ENCODE data around the gene KLRF1. TPM values are rescaled to one million over a fixed set of nuclear protein-coding genes. Genes with fewer than 3 reads are reported as not detected.

KLRF1 gene
- total and polyA plus RNA-seq, 4 donors = 0.21 to 0.40 (median 0.23) TPM

DNA sequence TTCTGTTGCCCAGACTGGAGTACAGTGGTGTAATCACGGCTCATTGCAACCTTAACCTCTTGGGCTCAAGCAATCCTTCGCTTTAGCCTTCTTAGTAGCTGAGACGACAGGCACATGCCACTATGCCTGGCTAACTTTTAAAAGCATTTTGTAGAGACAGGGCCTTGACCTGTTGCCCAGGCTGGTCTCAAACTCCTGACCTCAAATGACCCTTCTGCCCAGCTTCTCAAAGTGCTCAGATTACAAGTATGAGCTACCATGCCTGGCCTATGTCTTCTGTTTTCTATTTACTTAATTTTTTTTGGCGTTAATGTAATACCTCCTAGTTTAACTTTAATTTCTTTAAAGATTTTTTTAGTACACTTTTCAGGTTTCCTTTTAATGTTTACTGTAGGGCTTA lies 20.6 kb upstream of the KLRF1 start:
- Histone ChIP-seq H3K27me3 (ENCODE audit: control insufficient read depth, insufficient read depth, low read length) (no peaks in the 10 kb centered on the region), H3K36me3 (ENCODE audit: control insufficient read depth, insufficient read depth, low read length) (no peaks in the 10 kb centered on the region), H3K27ac (ENCODE audit: low read depth, low read length) (no peak overlapping the region), H3K9me3 (ENCODE audit: control insufficient read depth, insufficient read depth, low read length) (no peaks in the 10 kb centered on the region), H3K4me3 (ENCODE audit: low read depth, low read length) (no peak overlapping the region), H3K4me1 (ENCODE audit: control insufficient read depth, insufficient read depth, low read length) (no peaks in the 10 kb centered on the region)
- WGBS (ENCODE audit: insufficient coverage) = 74% methylated on average over 3 of the region's 4 CpGs
- no peak for DNase-seq (ENCODE audit: low read depth in 4 of 6, low spot score in 6 of 6)

DNA sequence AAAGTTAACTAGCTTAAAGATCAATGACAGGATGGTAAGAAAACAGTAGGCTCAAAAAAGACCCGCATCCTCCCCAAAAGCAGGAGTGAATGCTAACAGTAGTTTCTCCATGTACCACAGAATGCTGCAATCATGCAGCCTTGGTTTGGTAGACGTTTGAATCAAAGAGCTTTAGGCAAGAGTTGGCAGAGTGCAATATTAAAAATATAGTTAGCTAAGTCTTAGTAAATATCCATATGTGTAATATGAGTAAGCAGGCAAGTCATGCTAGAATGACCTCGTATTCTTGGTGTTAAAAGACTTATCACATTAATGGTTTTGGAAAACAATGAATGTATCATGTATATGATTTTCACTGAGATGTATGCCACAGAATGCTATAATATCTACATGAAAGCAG lies 18.8 kb upstream of the KLRF1 start:
- no peak overlapping the region for H3K27ac ChIP-seq (ENCODE audit: low read depth, low read length)
- no CpG with 5 or more reads among the region's 3 CpGs for whole genome bisulfite sequencing (ENCODE audit: insufficient coverage)
- no peaks in the 10 kb centered on the region for H3K36me3 ChIP-seq (ENCODE audit: control insufficient read depth, insufficient read depth, low read length)
- no peaks in the 10 kb centered on the region for H3K4me1 ChIP-seq (ENCODE audit: control insufficient read depth, insufficient read depth, low read length)
- H3K9me3 ChIP-seq (ENCODE audit: control insufficient read depth, insufficient read depth, low read length) = no peaks in the 10 kb centered on the region
- no peak overlapping the region for H3K4me3 ChIP-seq (ENCODE audit: low read depth, low read length)
- DNase-seq (ENCODE audit: low read depth in 4 of 6, low spot score in 6 of 6) = no peak
- H3K27me3 ChIP-seq (ENCODE audit: control insufficient read depth, insufficient read depth, low read length) = no peaks in the 10 kb centered on the region

DNA sequence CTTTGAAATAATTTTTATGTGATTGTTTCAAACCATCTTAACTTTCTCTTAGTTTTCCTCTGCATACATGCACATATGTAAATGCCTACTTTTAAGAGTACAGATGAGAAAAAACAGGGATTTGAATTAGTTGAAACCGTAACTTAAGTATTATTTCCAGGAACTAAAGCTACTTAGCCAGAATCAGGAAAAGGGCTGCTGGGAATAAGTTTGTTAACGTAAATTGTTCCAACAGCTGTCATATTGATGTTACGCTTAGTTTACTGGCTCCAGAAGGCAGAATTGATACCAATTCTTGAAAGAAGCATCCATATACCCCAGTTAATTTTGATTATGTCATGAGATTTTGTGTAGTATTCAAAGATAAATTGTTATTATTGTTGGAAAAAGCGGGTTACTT lies 17.9 kb upstream of the KLRF1 start:
- H3K27ac ChIP-seq (ENCODE audit: low read depth, low read length) = no peak overlapping the region
- H3K9me3 ChIP-seq (ENCODE audit: control insufficient read depth, insufficient read depth, low read length) = no peaks in the 10 kb centered on the region
- no peak overlapping the region for H3K4me3 ChIP-seq (ENCODE audit: low read depth, low read length)
- WGBS (ENCODE audit: insufficient coverage) = 60% methylated on average over 1 of the region's 4 CpGs
- no peaks in the 10 kb centered on the region for H3K4me1 ChIP-seq (ENCODE audit: control insufficient read depth, insufficient read depth, low read length)
- no peaks in the 10 kb centered on the region for H3K27me3 ChIP-seq (ENCODE audit: control insufficient read depth, insufficient read depth, low read length)
- no peaks in the 10 kb centered on the region for H3K36me3 ChIP-seq (ENCODE audit: control insufficient read depth, insufficient read depth, low read length)
- DNase-seq (ENCODE audit: low read depth in 4 of 6, low spot score in 6 of 6) = no peak

DNA sequence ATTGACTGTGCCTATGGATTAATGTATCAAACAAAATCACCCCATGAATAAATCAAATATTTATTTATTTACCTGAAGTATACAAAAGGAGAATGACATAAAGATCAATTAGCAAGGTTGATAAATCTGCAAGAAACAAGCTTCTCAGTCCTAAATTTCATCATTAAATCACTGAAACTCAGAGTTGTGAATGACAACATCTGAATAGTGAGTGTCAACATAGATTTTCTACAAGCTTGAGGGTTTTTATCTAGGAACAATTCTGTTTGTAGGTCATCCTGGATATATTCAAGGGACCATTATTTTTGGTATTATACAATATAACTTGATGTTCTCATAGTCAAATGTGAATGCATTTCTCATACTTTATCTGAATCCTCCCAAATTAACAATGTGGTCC lies 17.4 kb upstream of the KLRF1 start:
- Histone ChIP-seq H3K27me3 (ENCODE audit: control insufficient read depth, insufficient read depth, low read length) (no peaks in the 10 kb centered on the region), H3K36me3 (ENCODE audit: control insufficient read depth, insufficient read depth, low read length) (no peaks in the 10 kb centered on the region), H3K4me1 (ENCODE audit: control insufficient read depth, insufficient read depth, low read length) (no peaks in the 10 kb centered on the region), H3K9me3 (ENCODE audit: control insufficient read depth, insufficient read depth, low read length) (no peaks in the 10 kb centered on the region), H3K27ac (ENCODE audit: low read depth, low read length) (no peak overlapping the region), H3K4me3 (ENCODE audit: low read depth, low read length) (no peak overlapping the region)
- DNase-seq (ENCODE audit: low read depth in 4 of 6, low spot score in 6 of 6) = no peak

DNA sequence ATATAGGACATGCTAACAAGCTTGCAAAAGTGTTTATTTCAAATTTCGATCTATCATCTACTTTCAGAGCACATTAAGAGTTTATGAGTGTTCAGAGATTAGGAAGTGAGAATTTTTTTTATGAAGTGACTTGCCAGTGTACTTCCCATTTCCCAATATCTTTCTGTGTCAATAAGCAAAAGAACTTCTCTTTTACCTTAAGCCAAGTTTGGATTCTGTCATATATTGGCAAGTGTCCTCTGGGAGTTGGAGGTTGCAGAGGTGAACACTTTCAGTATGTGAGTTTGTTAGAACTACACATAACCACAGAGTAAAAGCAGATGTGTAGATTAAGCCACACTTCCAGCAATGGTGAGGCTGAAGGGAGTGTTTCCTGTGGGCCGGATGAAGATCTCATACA lies 16.6 kb upstream of the KLRF1 start:
- no peaks in the 10 kb centered on the region for H3K9me3 ChIP-seq (ENCODE audit: control insufficient read depth, insufficient read depth, low read length)
- DNase-seq (ENCODE audit: low read depth in 4 of 6, low spot score in 6 of 6) = no peak
- no CpG with 5 or more reads among the region's 2 CpGs for WGBS (ENCODE audit: insufficient coverage)
- no peaks in the 10 kb centered on the region for H3K27me3 ChIP-seq (ENCODE audit: control insufficient read depth, insufficient read depth, low read length)
- no peaks in the 10 kb centered on the region for H3K36me3 ChIP-seq (ENCODE audit: control insufficient read depth, insufficient read depth, low read length)
- no peak overlapping the region for H3K27ac ChIP-seq (ENCODE audit: low read depth, low read length)
- no peak overlapping the region for H3K4me3 ChIP-seq (ENCODE audit: low read depth, low read length)
- H3K4me1 ChIP-seq (ENCODE audit: control insufficient read depth, insufficient read depth, low read length) = no peaks in the 10 kb centered on the region

DNA sequence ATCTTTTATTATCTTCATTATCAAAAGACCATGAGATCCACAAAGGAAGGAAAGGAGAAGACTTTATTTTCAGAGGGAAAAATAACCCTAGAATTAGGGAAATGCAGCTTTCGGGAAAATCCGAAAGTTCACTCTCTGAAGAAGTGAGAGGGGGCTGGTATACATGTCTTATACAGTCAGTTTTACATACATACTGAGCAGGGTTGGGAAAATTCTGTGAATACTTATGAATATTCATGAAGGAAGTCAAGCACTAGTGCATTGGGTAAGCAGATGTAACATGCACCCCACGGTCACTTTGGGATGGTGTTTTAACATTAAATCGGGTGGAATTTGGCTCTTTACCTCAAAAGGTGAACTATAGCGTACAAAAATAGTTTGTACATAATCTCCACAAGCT lies 15.7 kb upstream of the KLRF1 start:
- no peak overlapping the region for H3K27ac ChIP-seq (ENCODE audit: low read depth, low read length)
- H3K27me3 ChIP-seq (ENCODE audit: control insufficient read depth, insufficient read depth, low read length) = no peaks in the 10 kb centered on the region
- WGBS (ENCODE audit: insufficient coverage) = no CpG with 5 or more reads among the region's 5 CpGs
- no peak for DNase-seq (ENCODE audit: low read depth in 4 of 6, low spot score in 6 of 6)
- H3K9me3 ChIP-seq (ENCODE audit: control insufficient read depth, insufficient read depth, low read length) = no peaks in the 10 kb centered on the region
- no peaks in the 10 kb centered on the region for H3K36me3 ChIP-seq (ENCODE audit: control insufficient read depth, insufficient read depth, low read length)
- H3K4me1 ChIP-seq (ENCODE audit: control insufficient read depth, insufficient read depth, low read length) = no peaks in the 10 kb centered on the region
- H3K4me3 ChIP-seq (ENCODE audit: low read depth, low read length) = no peak overlapping the region

DNA sequence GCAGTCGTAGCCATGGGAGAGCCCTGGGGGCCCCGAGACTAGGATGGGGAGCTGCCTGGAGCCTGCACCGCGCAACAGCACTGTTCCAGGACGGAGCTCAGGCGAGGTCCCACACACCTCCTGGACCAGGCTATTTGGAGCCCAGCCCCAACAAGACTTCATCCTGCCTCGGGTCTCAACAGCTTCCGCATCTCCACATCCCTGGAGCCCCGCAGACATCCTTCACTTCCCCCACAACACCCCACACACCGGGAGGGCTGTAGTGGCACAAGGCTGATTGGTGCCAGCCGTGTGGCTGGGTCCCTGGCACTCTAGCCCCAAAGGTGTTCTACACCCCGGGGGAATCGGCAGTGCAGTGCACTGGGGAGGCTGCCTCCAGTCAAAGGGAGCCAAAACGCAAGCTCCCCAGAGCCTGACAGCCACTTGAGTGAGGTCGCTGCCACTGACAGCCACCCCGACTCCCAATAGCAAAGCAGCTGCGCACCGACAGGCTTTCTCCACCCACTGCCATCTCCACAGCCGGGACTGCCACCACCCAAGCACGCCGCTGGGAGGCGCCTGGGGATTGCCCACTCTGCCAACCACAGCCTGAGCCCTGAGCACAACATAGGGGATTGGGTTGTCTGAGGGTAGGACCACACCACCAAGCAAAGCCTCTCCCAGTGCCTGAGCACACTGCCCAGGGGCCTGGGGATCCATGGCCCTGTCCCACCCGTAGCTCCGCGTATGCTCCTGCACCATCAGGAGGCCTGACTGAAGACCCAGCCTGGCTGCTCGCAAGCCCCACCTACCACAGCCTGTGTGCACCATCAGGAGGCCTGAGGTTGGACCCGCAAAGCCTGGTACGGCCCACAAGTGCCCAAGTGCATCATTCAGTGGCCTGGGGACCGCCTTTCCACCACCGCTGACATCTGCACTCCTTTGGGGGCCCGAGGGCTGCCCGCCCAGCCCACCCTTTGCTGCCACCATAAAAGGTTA lies 13.2 kb upstream of the KLRF1 start:
- no peak overlapping the region for H3K27ac ChIP-seq (ENCODE audit: low read depth, low read length)
- H3K27me3 ChIP-seq (ENCODE audit: control insufficient read depth, insufficient read depth, low read length) = no peaks in the 10 kb centered on the region
- no peak overlapping the region for H3K4me3 ChIP-seq (ENCODE audit: low read depth, low read length)
- DNase-seq (ENCODE audit: low read depth in 4 of 6, low spot score in 6 of 6) = peak in 1 of 6 donors; percentile 13
- no peaks in the 10 kb centered on the region for H3K36me3 ChIP-seq (ENCODE audit: control insufficient read depth, insufficient read depth, low read length)
- WGBS (ENCODE audit: insufficient coverage) = 69% methylated on average over 28 of the region's 32 CpGs
- H3K9me3 ChIP-seq (ENCODE audit: control insufficient read depth, insufficient read depth, low read length) = no peaks in the 10 kb centered on the region
- H3K4me1 ChIP-seq (ENCODE audit: control insufficient read depth, insufficient read depth, low read length) = no peaks in the 10 kb centered on the region

DNA sequence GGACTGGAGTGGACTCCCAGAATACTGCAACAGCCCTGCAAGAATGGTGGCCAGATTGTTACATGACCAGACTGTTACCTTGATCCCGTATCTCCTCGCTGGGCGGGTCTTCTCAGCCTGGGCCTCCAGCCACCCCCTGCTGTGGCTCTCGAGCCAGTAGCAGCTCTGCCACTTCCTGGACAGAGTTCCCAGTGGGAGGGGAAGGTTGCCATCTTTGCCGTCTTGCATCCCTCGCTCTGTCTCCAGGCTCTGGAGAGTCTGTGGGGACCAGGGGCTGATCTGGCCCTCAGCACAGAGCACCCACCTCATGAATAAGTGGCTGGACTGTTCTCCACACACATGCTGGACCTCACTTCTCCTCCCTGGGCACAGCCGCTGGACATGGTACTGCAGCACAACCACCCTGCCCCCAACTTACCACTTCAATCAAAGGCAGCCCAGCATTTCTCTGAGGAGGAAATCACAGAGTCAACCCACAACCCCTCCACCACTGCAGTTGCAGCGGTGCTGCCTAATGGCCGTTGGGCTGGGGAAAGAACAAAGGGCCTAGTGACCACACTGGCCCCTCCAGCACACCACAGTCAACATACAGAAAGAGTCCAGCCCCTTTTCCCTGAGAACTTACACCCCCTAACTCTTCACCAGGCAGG lies 6.9 kb upstream of the KLRF1 start:
- 95% methylated on average over 9 of the region's 9 CpGs for WGBS (ENCODE audit: insufficient coverage)
- Histone ChIP-seq H3K27ac (ENCODE audit: low read depth, low read length) (no peak overlapping the region), H3K27me3 (ENCODE audit: control insufficient read depth, insufficient read depth, low read length) (no peaks in the 10 kb centered on the region), H3K4me3 (ENCODE audit: low read depth, low read length) (no peak overlapping the region), H3K36me3 (ENCODE audit: control insufficient read depth, insufficient read depth, low read length) (no peaks in the 10 kb centered on the region), H3K9me3 (ENCODE audit: control insufficient read depth, insufficient read depth, low read length) (no peaks in the 10 kb centered on the region), H3K4me1 (ENCODE audit: control insufficient read depth, insufficient read depth, low read length) (no peaks in the 10 kb centered on the region)
- no peak for DNase-seq (ENCODE audit: low read depth in 4 of 6, low spot score in 6 of 6)

DNA sequence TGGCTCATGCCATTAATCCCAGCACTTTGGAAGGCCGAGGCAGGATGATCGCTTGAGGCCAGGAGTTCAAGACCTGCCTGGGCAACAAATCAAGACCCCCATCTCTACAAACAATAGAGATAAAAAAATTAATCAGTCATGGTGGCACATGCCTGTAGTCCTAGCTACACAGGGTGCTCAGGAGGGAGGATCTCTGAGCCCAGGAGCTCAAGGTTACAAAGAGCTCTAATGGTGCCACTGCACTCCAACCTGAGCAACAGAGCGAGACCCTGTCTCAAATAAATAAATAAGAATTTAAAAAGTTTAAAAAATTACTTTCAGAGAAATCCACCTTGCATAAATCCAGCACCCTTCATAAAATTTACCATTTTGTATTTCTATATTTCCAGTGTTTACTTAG lies 2.2 kb downstream of the KLRF1 start:
- H3K4me1 ChIP-seq (ENCODE audit: control insufficient read depth, insufficient read depth, low read length) = no peaks in the 10 kb centered on the region
- no peak overlapping the region for H3K4me3 ChIP-seq (ENCODE audit: low read depth, low read length)
- no CpG with 5 or more reads among the region's 3 CpGs for WGBS (ENCODE audit: insufficient coverage)
- H3K27me3 ChIP-seq (ENCODE audit: control insufficient read depth, insufficient read depth, low read length) = no peaks in the 10 kb centered on the region
- no peak for DNase-seq (ENCODE audit: low read depth in 4 of 6, low spot score in 6 of 6)
- H3K27ac ChIP-seq (ENCODE audit: low read depth, low read length) = no peak overlapping the region
- H3K36me3 ChIP-seq (ENCODE audit: control insufficient read depth, insufficient read depth, low read length) = no peaks in the 10 kb centered on the region
- H3K9me3 ChIP-seq (ENCODE audit: control insufficient read depth, insufficient read depth, low read length) = no peaks in the 10 kb centered on the region

DNA sequence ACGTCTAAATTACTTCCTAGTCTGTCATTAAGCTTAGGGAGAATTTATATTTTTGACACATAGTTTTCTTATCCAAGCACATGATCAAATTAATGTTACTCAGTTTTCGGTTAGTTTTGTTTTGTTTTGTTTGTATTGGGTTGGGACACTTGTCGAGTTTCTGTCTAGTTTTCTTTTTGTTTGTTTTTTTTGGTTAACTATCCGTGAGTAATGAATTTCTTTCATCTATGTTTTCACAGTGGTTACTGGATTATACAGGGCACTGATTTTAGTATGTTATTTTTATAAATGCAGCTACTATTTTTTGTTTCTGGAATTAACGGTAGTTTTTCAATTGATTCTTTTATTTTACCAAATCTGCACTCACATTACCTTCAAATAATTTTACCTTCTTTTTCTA lies 2.7 kb downstream of the KLRF1 start:
- H3K36me3 ChIP-seq (ENCODE audit: control insufficient read depth, insufficient read depth, low read length) = no peaks in the 10 kb centered on the region
- H3K4me3 ChIP-seq (ENCODE audit: low read depth, low read length) = no peak overlapping the region
- no peak for DNase-seq (ENCODE audit: low read depth in 4 of 6, low spot score in 6 of 6)
- H3K4me1 ChIP-seq (ENCODE audit: control insufficient read depth, insufficient read depth, low read length) = no peaks in the 10 kb centered on the region
- no peaks in the 10 kb centered on the region for H3K9me3 ChIP-seq (ENCODE audit: control insufficient read depth, insufficient read depth, low read length)
- no peaks in the 10 kb centered on the region for H3K27me3 ChIP-seq (ENCODE audit: control insufficient read depth, insufficient read depth, low read length)
- WGBS (ENCODE audit: insufficient coverage) = no CpG with 5 or more reads among the region's 5 CpGs
- H3K27ac ChIP-seq (ENCODE audit: low read depth, low read length) = no peak overlapping the region

Data from spinal cord (tissue), 10 donors.